SIG-M5 treated with dmso at 0.1 percent for 504 hours (cell line): ENCODE data around the gene FAM171A2.

Experiments used
- DNase-seq: peaks from one replicate; lab custom pipeline; 2025; ENCODE audit not compliant: unreplicated experiment; lab: John Stamatoyannopoulos, UW

Gene FAM171A2

GRCh38 chr17:44308320-44308818 is 55.3 kb downstream of the FAM171A2 start, which contains the start of gene RUNDC3A:
RUNDC3A (plus strand) TSS chr17:44308601; CDS start chr17:44308833, 232 bp downstream.
- DNase-seq, result peak; percentile 60

GRCh38 chr17:44307387-44308186 is 56.1 kb downstream of the FAM171A2 start:
- no peak for DNase-seq

GRCh38 chr17:44304651-44305050 is 59.0 kb downstream of the FAM171A2 start:
- no peak for DNase-seq
